SU-DHL-6 (cell line): ENCODE data around the gene AMDHD2.
"Not testable (repeated sequence)": the region's sequence is repeated elsewhere in the genome, so short reads cannot be mapped to it uniquely, and the experiment has no call there.

ENCODE experiments used
- H2AFZ ChIP-seq: fragments of 200-600 bp; sonication (generic); 2 replicates; pipeline ENCODE4 v1.6.1; 2014; ENCODE audit warnings: low read depth, mild to moderate bottlenecking, moderate library complexity, mixed read lengths, antibody characterized with exemption, low read length; ENCODE audit not compliant: severe bottlenecking
- H3F3A ChIP-seq: fragments of 200-600 bp; shearing (Covaris generic); 2 replicates; pipeline ENCODE4 v1.6.0; 2016; ENCODE audit warnings: antibody characterized with exemption, mild to moderate bottlenecking; ENCODE audit not compliant: insufficient read depth
- H3K27ac ChIP-seq: fragments of 200-600 bp; sonication (generic); 2 replicates; pipeline ENCODE4 v1.5.1; 2016; ENCODE audit warnings: low read depth, mild to moderate bottlenecking, low read length, moderate library complexity, mixed read lengths
- H3K27me3 ChIP-seq: fragments of 200-600 bp; sonication (generic), shearing (Covaris generic); 2 replicates; pipeline ENCODE4 v1.6.0; 2014; ENCODE audit warnings: mild to moderate bottlenecking, low read length
- H3K36me3 ChIP-seq: fragments of 200-600 bp; sonication (generic); 2 replicates; pipeline ENCODE4 v1.6.1; 2014; ENCODE audit warnings: mild to moderate bottlenecking, low read length, mixed read lengths
- H3K4me2 ChIP-seq: fragments of 300-600, 200-600 bp; shearing (Covaris generic), sonication (generic); 2 replicates; pipeline ENCODE4 v1.6.0; 2014; ENCODE audit warnings: low read length, low read depth, mild to moderate bottlenecking; ENCODE audit not compliant: poor library complexity, severe bottlenecking
- H3K4me3 ChIP-seq: fragments of 200-600 bp; sonication (generic); 2 replicates; pipeline ENCODE4 v1.5.1; 2014; ENCODE audit warnings: antibody characterized with exemption, low read length, mild to moderate bottlenecking, mixed read lengths; ENCODE audit not compliant: insufficient read depth, poor library complexity, severe bottlenecking
- H3K79me2 ChIP-seq: fragments of 200-600 bp; sonication (generic); 2 replicates; pipeline ENCODE4 v1.6.1; 2014; ENCODE audit warnings: mild to moderate bottlenecking, low read length, moderate library complexity; ENCODE audit not compliant: insufficient read depth
- H3K9ac ChIP-seq: fragments of 200-600 bp; sonication (generic); 2 replicates; pipeline ENCODE4 v1.7.0; 2014; ENCODE audit warnings: mild to moderate bottlenecking, low read length
- H3K9me2 ChIP-seq: fragments of 200-600 bp; sonication (generic); replicated peaks from 2 replicates; pipeline ENCODE4 v1.6.1; 2014; ENCODE audit warnings: low read length; ENCODE audit not compliant: insufficient read depth
- H3K9me3 ChIP-seq: fragments of 200-600 bp; sonication (generic); 2 replicates; pipeline ENCODE4 v1.6.1; 2014; ENCODE audit warnings: low read length, mixed read lengths; ENCODE audit not compliant: insufficient read depth
- H4K20me1 ChIP-seq: fragments of 200-600 bp; sonication (generic); 2 replicates; pipeline ENCODE4 v1.6.1; 2014; ENCODE audit warnings: low read depth, mild to moderate bottlenecking, antibody characterized with exemption, low read length, moderate library complexity, mixed read lengths

The AMDHD2 gene

GRCh38 chr16:2560131-2560797 lies 40.1 kb downstream of the AMDHD2 start:
- not testable (repeated sequence) for H3K79me2 ChIP-seq, H2AFZ ChIP-seq, H3K9ac ChIP-seq, H3K9me2 ChIP-seq, H4K20me1 ChIP-seq, H3K27ac ChIP-seq, H3K4me3 ChIP-seq, H3K9me3 ChIP-seq, H3F3A ChIP-seq, H3K4me2 ChIP-seq, H3K27me3 ChIP-seq, H3K36me3 ChIP-seq

- not testable (repeated sequence) for H4K20me1 ChIP-seq, H3K9me2 ChIP-seq, H3K79me2 ChIP-seq, H3K4me2 ChIP-seq, H3F3A ChIP-seq, H3K36me3 ChIP-seq, H2AFZ ChIP-seq, H3K27ac ChIP-seq, H3K4me3 ChIP-seq, H3K9me3 ChIP-seq, H3K27me3 ChIP-seq, H3K9ac ChIP-seq
Observed at GRCh38 chr16:2560798-2561133, 40.6 kb downstream of the AMDHD2 start.

DNA sequence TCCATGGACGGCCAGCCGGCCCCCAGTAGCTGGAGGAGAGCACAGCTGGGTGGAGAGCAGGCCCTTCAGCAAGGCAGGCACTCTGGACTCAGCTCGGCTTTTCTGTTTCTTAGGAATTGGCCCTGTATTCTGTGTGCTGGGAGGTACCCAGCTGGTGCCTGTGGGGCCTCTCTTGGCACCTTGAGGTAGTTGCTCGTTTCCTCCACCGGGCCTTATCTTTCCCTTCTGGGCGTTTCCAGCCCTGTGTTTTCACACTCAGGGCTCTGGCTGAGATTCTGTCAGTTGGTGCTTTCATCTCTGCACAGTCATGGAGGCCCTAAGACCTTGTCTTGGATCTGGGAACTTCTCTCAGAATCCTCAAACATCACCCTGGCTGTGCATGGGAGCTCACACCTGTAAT lies 47.3 kb downstream of the AMDHD2 start:
- H3K36me3 ChIP-seq, H3K79me2 ChIP-seq, H4K20me1 ChIP-seq, H3K4me2 ChIP-seq, H3K9me3 ChIP-seq, H3F3A ChIP-seq, H3K4me3 ChIP-seq, H3K9me2 ChIP-seq, H3K27ac ChIP-seq, H2AFZ ChIP-seq, H3K9ac ChIP-seq, H3K27me3 ChIP-seq: not testable (repeated sequence)

- H2AFZ ChIP-seq, H3K9me3 ChIP-seq, H3K36me3 ChIP-seq, H3K4me2 ChIP-seq, H3K27ac ChIP-seq, H3K79me2 ChIP-seq, H3K9me2 ChIP-seq, H4K20me1 ChIP-seq, H3K4me3 ChIP-seq, H3K9ac ChIP-seq, H3K27me3 ChIP-seq, H3F3A ChIP-seq: not testable (repeated sequence)
Observed at GRCh38 chr16:2568573-2568972, 48.4 kb downstream of the AMDHD2 start.

DNA sequence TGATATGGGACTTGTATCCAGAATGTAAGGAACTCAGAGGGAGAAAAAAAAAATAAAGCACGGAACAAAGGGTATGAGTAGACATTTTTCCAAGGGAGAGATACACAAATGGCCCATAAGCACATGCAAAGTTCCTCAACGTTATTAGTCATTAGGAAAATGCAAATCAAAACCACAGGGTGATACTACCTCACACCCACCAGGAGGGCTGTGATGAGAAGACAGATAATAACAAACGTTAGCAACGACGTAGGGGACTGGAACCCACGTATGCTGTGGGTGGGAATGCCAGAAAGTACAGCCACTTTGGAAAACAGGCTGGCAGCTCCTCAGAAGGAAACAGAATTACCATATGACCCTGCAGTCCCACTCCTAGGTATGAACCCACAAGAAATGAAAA lies 52.5 kb downstream of the AMDHD2 start:
- H2AFZ ChIP-seq, H3K79me2 ChIP-seq, H3K27ac ChIP-seq: not testable (repeated sequence)

GRCh38 chr16:2575839-2576238 lies 55.7 kb downstream of the AMDHD2 start:
- H3K9ac ChIP-seq, H3K79me2 ChIP-seq, H4K20me1 ChIP-seq, H3K4me3 ChIP-seq, H3K36me3 ChIP-seq, H3K9me2 ChIP-seq, H3K4me2 ChIP-seq, H3K27me3 ChIP-seq, H3K27ac ChIP-seq, H3K9me3 ChIP-seq, H2AFZ ChIP-seq, H3F3A ChIP-seq: not testable (repeated sequence)

More for the DNA sequence above, 52.5 kb downstream of the AMDHD2 start:
- not testable (repeated sequence) for H3K9me2 ChIP-seq, H3K27me3 ChIP-seq, H3K4me2 ChIP-seq, H4K20me1 ChIP-seq, H3K9me3 ChIP-seq, H3K9ac ChIP-seq, H3K4me3 ChIP-seq, H3F3A ChIP-seq, H3K36me3 ChIP-seq

DNA sequence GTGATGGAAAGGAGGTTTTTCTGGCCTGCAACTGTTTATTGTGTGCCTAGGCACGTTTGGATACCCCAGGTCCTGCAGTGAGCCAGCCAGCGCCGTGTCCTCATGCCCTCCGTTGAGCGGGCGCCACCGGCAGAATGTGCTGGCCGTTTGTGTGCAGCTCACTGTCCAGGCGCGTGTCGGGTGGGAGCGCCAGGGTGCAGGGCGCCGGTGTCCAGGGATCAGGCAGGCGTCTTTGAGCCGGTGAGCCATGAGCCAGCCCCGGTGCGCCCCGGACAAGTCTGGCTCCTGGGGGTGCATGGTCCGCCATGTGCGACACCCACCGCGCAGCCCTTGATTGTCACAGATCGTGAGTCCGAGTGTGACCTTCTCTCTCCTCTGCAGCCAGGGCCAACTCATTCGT lies 56.9 kb downstream of the AMDHD2 start:
- not testable (repeated sequence) for H3K9me3 ChIP-seq, H3K27ac ChIP-seq, H3F3A ChIP-seq, H3K27me3 ChIP-seq, H3K9ac ChIP-seq, H4K20me1 ChIP-seq, H3K4me2 ChIP-seq, H3K36me3 ChIP-seq, H2AFZ ChIP-seq, H3K79me2 ChIP-seq, H3K9me2 ChIP-seq, H3K4me3 ChIP-seq

GRCh38 chr16:2578905-2579304 lies 58.7 kb downstream of the AMDHD2 start:
- H2AFZ ChIP-seq, H3K4me2 ChIP-seq, H3K4me3 ChIP-seq, H4K20me1 ChIP-seq, H3K36me3 ChIP-seq, H3K27ac ChIP-seq, H3F3A ChIP-seq, H3K9me2 ChIP-seq, H3K79me2 ChIP-seq, H3K9me3 ChIP-seq, H3K9ac ChIP-seq, H3K27me3 ChIP-seq: not testable (repeated sequence)
